ENCODE data around the gene ADI1. TPM values are rescaled to one million over a fixed set of nuclear protein-coding genes. Genes with fewer than 3 reads are reported as not detected.
"Not testable (repeated sequence)": the region's sequence is repeated elsewhere in the genome, so short reads cannot be mapped to it uniquely, and the experiment has no call there.

The ADI1 gene
- total and polyA plus RNA-seq, 8 donors, result 9.9 to 29.7 (median 19.6) TPM

GRCh38 chr2:3498783-3499394 lies 20.4 kb downstream of the ADI1 start:
- Histone ChIP-seq H3K9me3 (no peaks in the 10 kb centered on the region), H3K4me3 (no peak overlapping the region), H3K27me3 (no peaks in the 10 kb centered on the region), H3K4me1 (peaks cover 0 to 3% (median 0%) of the 10 kb centered on the region in 3 donors), H3K36me3 (peaks cover 0 to 19% (median 0%) of the 10 kb centered on the region in 3 donors), H3K27ac (no peak overlapping the region)
- 52 to 60% methylated on average over 18 of the region's 18 CpGs for WGBS, 2 donors
- FAIRE-seq (no peak), DNase-seq (peak in 1 of 6 donors; percentile 43), ATAC-seq (peak in 2 of 4 donors; percentile 51 to 77)
- intact Hi-C loops (cut with DNase I), result no loop called here
- TF ChIP-seq, protein P1, sequence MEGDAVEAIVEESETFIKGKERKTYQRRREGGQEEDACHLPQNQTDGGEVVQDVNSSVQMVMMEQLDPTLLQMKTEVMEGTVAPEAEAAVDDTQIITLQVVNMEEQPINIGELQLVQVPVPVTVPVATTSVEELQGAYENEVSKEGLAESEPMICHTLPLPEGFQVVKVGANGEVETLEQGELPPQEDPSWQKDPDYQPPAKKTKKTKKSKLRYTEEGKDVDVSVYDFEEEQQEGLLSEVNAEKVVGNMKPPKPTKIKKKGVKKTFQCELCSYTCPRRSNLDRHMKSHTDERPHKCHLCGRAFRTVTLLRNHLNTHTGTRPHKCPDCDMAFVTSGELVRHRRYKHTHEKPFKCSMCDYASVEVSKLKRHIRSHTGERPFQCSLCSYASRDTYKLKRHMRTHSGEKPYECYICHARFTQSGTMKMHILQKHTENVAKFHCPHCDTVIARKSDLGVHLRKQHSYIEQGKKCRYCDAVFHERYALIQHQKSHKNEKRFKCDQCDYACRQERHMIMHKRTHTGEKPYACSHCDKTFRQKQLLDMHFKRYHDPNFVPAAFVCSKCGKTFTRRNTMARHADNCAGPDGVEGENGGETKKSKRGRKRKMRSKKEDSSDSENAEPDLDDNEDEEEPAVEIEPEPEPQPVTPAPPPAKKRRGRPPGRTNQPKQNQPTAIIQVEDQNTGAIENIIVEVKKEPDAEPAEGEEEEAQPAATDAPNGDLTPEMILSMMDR (IDR thresholded peaks at IDR 0.05), result no peak

GRCh38 chr2:3496708-3497080 lies 22.6 kb downstream of the ADI1 start:
- ATAC-seq, result not testable (repeated sequence)
- peaks cover 0 to 19% (median 0%) of the 10 kb centered on the region in 3 donors for H3K36me3 ChIP-seq

DNA sequence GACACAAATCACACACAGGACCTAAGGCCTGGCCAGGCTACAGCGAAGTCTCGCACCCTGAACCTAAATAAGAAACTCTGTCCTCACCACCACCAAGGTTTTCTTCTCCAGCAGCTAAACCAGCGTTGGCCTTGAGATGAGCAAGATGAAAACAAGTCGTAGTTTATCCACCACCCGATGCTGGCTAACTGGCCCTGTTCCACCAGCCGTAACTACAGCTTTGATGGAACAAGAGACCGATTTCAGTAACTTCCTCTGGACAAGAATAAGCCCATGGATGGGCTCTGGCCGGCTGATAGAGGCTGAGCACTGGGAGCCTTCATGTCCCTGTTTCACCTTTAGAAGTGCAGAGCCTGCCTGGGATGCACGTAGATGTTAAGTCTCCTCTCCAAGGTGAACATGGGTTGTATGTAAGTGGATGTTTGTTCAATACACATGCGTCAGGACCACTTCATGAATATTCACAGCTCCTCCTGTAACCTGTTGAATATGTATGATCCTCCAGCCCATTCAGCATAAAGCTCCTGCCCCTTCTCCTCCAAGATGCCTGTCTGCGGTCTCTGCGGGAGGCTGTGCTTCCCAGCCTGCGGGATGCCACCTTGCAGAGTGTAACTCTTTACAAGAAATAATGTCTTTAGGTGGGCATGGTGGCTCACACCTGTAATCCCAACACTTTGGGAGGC lies 24.2 kb downstream of the ADI1 start:
- H3K36me3 ChIP-seq, result peaks cover 0 to 13% (median 0%) of the 10 kb centered on the region in 3 donors

More at GRCh38 chr2:3496708-3497080, 22.6 kb downstream of the ADI1 start:
- H3K9me3 ChIP-seq; DNase-seq; FAIRE-seq; H3K4me3 ChIP-seq; H3K4me1 ChIP-seq; H3K27ac ChIP-seq; H3K27me3 ChIP-seq; intact Hi-C loops (cut with DNase I): not testable (repeated sequence)
- WGBS, 2 donors, result 91 to 94% methylated on average over 15 of the region's 15 CpGs

GRCh38 chr2:3493615-3494007 lies 25.7 kb downstream of the ADI1 start:
- ATAC-seq (peak in 3 of 4 donors; percentile 16 to 72 (median 59)), DNase-seq (no peak), FAIRE-seq (no peak)
- intact Hi-C loops (cut with DNase I), result no loop called here
- Histone ChIP-seq H3K9me3 (no peaks in the 10 kb centered on the region), H3K27me3 (no peaks in the 10 kb centered on the region), H3K4me3 (no peak overlapping the region), H3K4me1 (peaks cover 0 to 2% (median 0%) of the 10 kb centered on the region in 3 donors), H3K27ac (no peak overlapping the region), H3K36me3 (peaks cover 0 to 11% (median 0%) of the 10 kb centered on the region in 3 donors)
- TF ChIP-seq, protein P1 (IDR thresholded peaks at IDR 0.05), result no peak
- 63 to 74% methylated on average over 10 of the region's 10 CpGs for WGBS, 2 donors

More for the DNA sequence above, 24.2 kb downstream of the ADI1 start:
- no peak for FAIRE-seq
- Histone ChIP-seq H3K4me3 (no peak overlapping the region), H3K27me3 (no peaks in the 10 kb centered on the region), H3K4me1 (peaks cover 0 to 3% (median 0%) of the 10 kb centered on the region in 3 donors), H3K9me3 (no peaks in the 10 kb centered on the region), H3K27ac (no peak overlapping the region)
- no peak for ATAC-seq
- intact Hi-C loops (cut with DNase I), result no loop called here
- no peak for DNase-seq
- TF ChIP-seq, protein P1 (IDR thresholded peaks at IDR 0.05), result no peak
- WGBS, 2 donors, result 95 to 97% methylated on average over 13 of the region's 13 CpGs

DNA sequence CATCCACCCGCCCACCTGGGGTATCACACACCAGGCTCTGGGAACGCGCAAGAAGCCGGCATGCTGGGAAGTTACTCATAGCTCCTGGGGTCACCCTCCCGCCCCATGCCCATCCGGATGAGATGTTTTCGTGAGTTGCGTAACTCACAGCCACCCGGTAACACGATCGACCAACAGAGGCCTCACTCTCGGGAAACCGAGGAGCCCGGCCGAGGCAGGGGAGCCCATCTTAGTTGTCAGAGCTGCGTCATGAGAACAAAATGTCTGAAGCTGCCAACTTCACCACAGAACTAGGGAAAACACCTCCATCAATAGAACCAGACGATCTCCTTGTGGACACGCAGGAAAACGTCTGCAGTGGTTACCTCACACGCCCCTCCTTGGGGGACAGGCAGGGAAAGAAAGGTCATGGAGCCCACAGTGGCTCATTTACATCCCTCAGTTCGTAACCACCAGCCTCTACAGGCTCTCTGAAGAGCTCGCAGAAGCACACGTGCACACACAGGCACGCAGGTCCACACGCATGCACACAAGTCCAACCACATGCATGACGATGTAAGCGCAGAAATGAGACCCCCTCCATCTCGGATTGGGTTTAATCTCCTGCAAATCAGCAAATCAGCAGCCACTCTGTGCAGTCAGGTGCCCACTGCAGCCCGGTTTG lies 26.2 kb downstream of the ADI1 start:
- Histone ChIP-seq H3K27me3 (no peaks in the 10 kb centered on the region), H3K9me3 (no peaks in the 10 kb centered on the region), H3K27ac (no peak overlapping the region), H3K36me3 (peaks cover 0 to 11% (median 0%) of the 10 kb centered on the region in 3 donors), H3K4me1 (peaks cover 0 to 3% (median 0%) of the 10 kb centered on the region in 3 donors), H3K4me3 (no peak overlapping the region)
- WGBS, 2 donors, result 81 to 85% methylated on average over 29 of the region's 29 CpGs
- ATAC-seq (peak in 1 of 4 donors; percentile 2), FAIRE-seq (no peak), DNase-seq (peak in 1 of 6 donors; percentile 23)
- intact Hi-C loops (cut with DNase I), result no loop called here
- TF ChIP-seq, protein P1 (IDR thresholded peaks at IDR 0.05), result no peak

GRCh38 chr2:3492475-3492787 lies 26.9 kb downstream of the ADI1 start:
- DNase-seq; H3K9me3 ChIP-seq; H3K27ac ChIP-seq; ATAC-seq; H3K4me3 ChIP-seq; H3K4me1 ChIP-seq; H3K27me3 ChIP-seq; intact Hi-C loops (cut with DNase I); FAIRE-seq; H3K36me3 ChIP-seq: not testable (repeated sequence)
- 92 to 95% methylated on average over 12 of the region's 12 CpGs for WGBS, 2 donors

Measured in pancreas (tissue), 10 donors.